Tibial artery (tissue), 4 donors: ENCODE measurements around the gene NDUFA7.

Experiments used
- DNase-seq, 2 donors: peaks; one replicate each; pipeline ENCODE4 v3.0.0-alpha.2; 2019
- H3K27ac ChIP-seq, 2 donors: fragments of 200-600 bp; sonication (generic) in 1 of 2; 1 replicate in 1 of 2; 2 replicates in 1 of 2; pipeline ENCODE4 v1.5.1; 2018 to 2019; ENCODE audit warnings: mild to moderate bottlenecking in 1 of 2
- H3K27me3 ChIP-seq, 2 donors: fragments of 200-600 bp; sonication (generic) in 1 of 2; one replicate each; pipeline versions ENCODE4 v1.5.1 to v1.6.0; 2016 to 2019
- H3K36me3 ChIP-seq, 3 donors: fragments of 200-600 bp; sonication (generic) in 2 of 3; one replicate each; pipeline ENCODE4 v1.5.1; 2016 to 2019; ENCODE audit warnings: mild to moderate bottlenecking in 2 of 3
- H3K4me1 ChIP-seq, 4 donors: fragments of 200-600 bp; sonication (generic) in 2 of 4; 1 replicate in 3 of 4; 2 replicates in 1 of 4; pipeline ENCODE4 v1.5.1; 2016 to 2019
- H3K4me3 ChIP-seq, 2 donors: fragments of 200-600 bp; sonication (generic) in 1 of 2; 1 replicate in 1 of 2; 2 replicates in 1 of 2; pipeline ENCODE4 v1.5.1; 2018 to 2019; ENCODE audit warnings: mild to moderate bottlenecking in 2 of 2
- H3K9me3 ChIP-seq, 3 donors: fragments of 200-600 bp; sonication (generic) in 1 of 3; one replicate each; pipeline ENCODE4 v1.5.1; 2016 to 2019
- CTCF ChIP-seq, 2 experiments: fragments of 200-600 bp in 1 of 2; fragments of 450-650 bp in 1 of 2; IDR thresholded peaks; one replicate each; pipeline ENCODE4 v1.5.1; 2017 to 2019; ENCODE audit warnings: antibody characterized with exemption in 2 of 2, mild to moderate bottlenecking in 1 of 2, moderate library complexity in 1 of 2
- intact Hi-C: fragments of 100-400 bp; cut with DNase I; formaldehyde crosslinking; loops from one replicate; pipeline ENCODE4 v1.15.0; 2023; ENCODE audit warnings: low total_unique reads

Gene NDUFA7

DNA sequence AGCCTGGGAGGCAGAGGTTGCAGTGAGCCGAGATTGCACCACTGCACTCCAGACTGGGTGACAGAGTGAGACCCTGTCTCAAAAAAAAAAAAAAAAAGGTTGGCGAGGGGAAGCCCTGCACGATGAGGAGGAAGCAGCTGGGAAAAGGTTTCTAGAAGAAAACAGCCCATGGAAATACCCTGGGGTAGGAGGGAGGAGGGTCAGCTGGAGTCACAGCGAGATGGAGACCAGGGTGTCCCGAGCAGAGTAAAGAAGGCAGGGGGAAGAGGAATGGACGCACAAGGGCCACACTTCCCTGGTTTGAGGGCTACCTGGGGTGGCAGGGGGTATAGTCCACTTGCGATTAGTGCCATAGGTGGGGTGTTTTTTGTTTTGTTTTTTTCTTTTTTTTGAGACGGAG, 15.5 kb upstream of the NDUFA7 start:
- Histone ChIP-seq H3K27ac (no peak overlapping the region), H3K27me3 (peaks cover 0 to 24% of the 10 kb centered on the region in 2 donors), H3K9me3 (no peaks in the 10 kb centered on the region), H3K4me3 (no peak overlapping the region), H3K4me1 (peaks cover 0 to 25% (median 12%) of the 10 kb centered on the region in 4 donors), H3K36me3 (peaks cover 0 to 4% (median 0%) of the 10 kb centered on the region in 3 donors)
- intact Hi-C loops: no loop called here
- no peak for DNase-seq
- TF ChIP-seq CTCF (IDR thresholded peaks at IDR 0.05): no peak

GRCh38 chr19:8336072-8336569, 14.9 kb upstream of the NDUFA7 start:
- Histone ChIP-seq H3K4me1 (peaks cover 0 to 25% (median 12%) of the 10 kb centered on the region in 4 donors), H3K9me3 (no peaks in the 10 kb centered on the region), H3K4me3 (no peak overlapping the region), H3K36me3 (peaks cover 0 to 4% (median 0%) of the 10 kb centered on the region in 3 donors), H3K27me3 (peaks cover 0 to 24% of the 10 kb centered on the region in 2 donors), H3K27ac (no peak overlapping the region)
- DNase-seq: no peak
- no peak for TF ChIP-seq CTCF (IDR thresholded peaks at IDR 0.05)
- intact Hi-C loops: no loop called here

- H3K27ac ChIP-seq: no peak overlapping the region
- TF ChIP-seq CTCF (IDR thresholded peaks at IDR 0.05): no peak
- H3K36me3 ChIP-seq: peaks cover 0 to 4% (median 2%) of the 10 kb centered on the region in 3 donors
- H3K4me1 ChIP-seq: peaks cover 0 to 25% (median 11%) of the 10 kb centered on the region in 4 donors
- peak overlapping the region; percentile 20 to 45 for H3K4me3 ChIP-seq
- no peaks in the 10 kb centered on the region for H3K9me3 ChIP-seq
- H3K27me3 ChIP-seq: peaks cover 0 to 24% of the 10 kb centered on the region in 2 donors
- intact Hi-C loops: no loop called here
- DNase-seq: no peak
Observed at GRCh38 chr19:8335343-8336071, 14.3 kb upstream of the NDUFA7 start.

GRCh38 chr19:8334458-8335342, 13.5 kb upstream of the NDUFA7 start:
- intact Hi-C loops: no loop called here
- Histone ChIP-seq H3K36me3 (peaks cover 4% of the 10 kb centered on the region in 3 donors), H3K4me1 (peaks cover 0 to 25% (median 11%) of the 10 kb centered on the region in 4 donors), H3K27me3 (peaks cover 0 to 24% of the 10 kb centered on the region in 2 donors), H3K9me3 (no peaks in the 10 kb centered on the region), H3K4me3 (peak overlapping the region; percentile 20 to 45), H3K27ac (no peak overlapping the region)
- DNase-seq: no peak
- no peak for TF ChIP-seq CTCF (IDR thresholded peaks at IDR 0.05)

- H3K9me3 ChIP-seq: no peaks in the 10 kb centered on the region
- H3K4me3 ChIP-seq: no peak overlapping the region
- peaks cover 4 to 5% (median 4%) of the 10 kb centered on the region in 3 donors for H3K36me3 ChIP-seq
- no peak for TF ChIP-seq CTCF (IDR thresholded peaks at IDR 0.05)
- DNase-seq: no peak
- H3K27ac ChIP-seq: no peak overlapping the region
- intact Hi-C loops: no loop called here
- peaks cover 0 to 25% (median 11%) of the 10 kb centered on the region in 4 donors for H3K4me1 ChIP-seq
- peaks cover 0 to 24% of the 10 kb centered on the region in 2 donors for H3K27me3 ChIP-seq
Observed at GRCh38 chr19:8333767-8334457, 12.7 kb upstream of the NDUFA7 start.
